CD4-positive, alpha-beta T cell treated with Interleukin-17A for 4 hours (primary cell): Measurements from ENCODE around the gene TNFAIP1.
"Not testable (repeated sequence)": the region's sequence is repeated elsewhere in the genome, so short reads cannot be mapped to it uniquely, and the experiment has no call there.

ENCODE experiments used
- DNase-seq: peaks from one replicate; pipeline ENCODE4 v3.0.0-alpha.2; 2020; ENCODE audit warnings: mixed read lengths

TNFAIP1 gene

GRCh38 chr17:28335201-28335958, at the start of gene TNFAIP1, which contains the start of gene IFT20:
TSS of gene TNFAIP1 (plus strand) at chr17:28335761. CDS start at chr17:28339522, 3,761 bp downstream.
TSS of gene IFT20 (minus strand) at chr17:28335472. CDS start at chr17:28331985, 3,487 bp downstream.
- DNase-seq, result peak; percentile 96

GRCh38 chr17:28285965-28286364, 49.6 kb upstream of the TNFAIP1 start:
- DNase-seq, result no peak

GRCh38 chr17:28290703-28291102, 44.9 kb upstream of the TNFAIP1 start:
- DNase-seq, result no peak

- DNase-seq, result no peak
Observed at GRCh38 chr17:28291780-28292330, 43.7 kb upstream of the TNFAIP1 start.

- DNase-seq, result not testable (repeated sequence)
Observed at GRCh38 chr17:28292878-28293277, 42.7 kb upstream of the TNFAIP1 start.

- no peak for DNase-seq
Observed at GRCh38 chr17:28293994-28294393, 41.6 kb upstream of the TNFAIP1 start.

- no peak for DNase-seq
Observed at GRCh38 chr17:28295677-28296578, 39.6 kb upstream of the TNFAIP1 start.

GRCh38 chr17:28298449-28298848, 37.1 kb upstream of the TNFAIP1 start:
- no peak for DNase-seq

- no peak for DNase-seq
Observed at GRCh38 chr17:28306954-28307401, 28.6 kb upstream of the TNFAIP1 start.

GRCh38 chr17:28313841-28314240, 21.7 kb upstream of the TNFAIP1 start:
- DNase-seq, result no peak

- DNase-seq, result no peak
Observed at GRCh38 chr17:28315846-28316705, 19.5 kb upstream of the TNFAIP1 start.

- DNase-seq, result no peak
Observed at GRCh38 chr17:28317099-28317965, 18.2 kb upstream of the TNFAIP1 start.

GRCh38 chr17:28317966-28318758, 17.4 kb upstream of the TNFAIP1 start:
- DNase-seq, result no peak

GRCh38 chr17:28318759-28319597, 16.6 kb upstream of the TNFAIP1 start, which contains the start of gene TMEM97:
TSS of gene TMEM97 (plus strand) at chr17:28319200. CDS start at chr17:28319240, 40 bp downstream.
- DNase-seq, result peak; percentile 95

- DNase-seq, result no peak
Observed at GRCh38 chr17:28319598-28319935, 16.0 kb upstream of the TNFAIP1 start.

GRCh38 chr17:28320215-28321061, 15.1 kb upstream of the TNFAIP1 start:
- no peak for DNase-seq

GRCh38 chr17:28324267-28324745, 11.3 kb upstream of the TNFAIP1 start:
- DNase-seq, result no peak

GRCh38 chr17:28324781-28325180, 10.8 kb upstream of the TNFAIP1 start:
- DNase-seq, result no peak
